LHCN-M2 (cell line): ENCODE data around the gene KCNK5. TPM values are rescaled to one million over a fixed set of nuclear protein-coding genes. Genes with fewer than 3 reads are reported as not detected.

Source experiments
- total RNA-seq: library from RNA; depleted of rRNA; stranded (reverse); fragments of >200 nt; gene quantifications from 2 replicates; pipeline ENCODE4 v1.2.3, GENCODE V29; 2014; rRNA removed

KCNK5 gene
- total RNA-seq, 1 experiment from 2014 or later, result not detected

Other genes with a start within 250 kb of the KCNK5 start
- not detected in 2 replicates for gene GLP1R, start 180.7 kb downstream of the KCNK5 start, total RNA-seq
- gene SAYSD1, start 114.3 kb downstream of the KCNK5 start, total RNA-seq, result 13.9 and 15.8 TPM in 2 replicates
- not detected in 2 replicates for gene KCNK17, start 84.9 kb upstream of the KCNK5 start, total RNA-seq
- gene KCNK16, start 93.2 kb upstream of the KCNK5 start, total RNA-seq, result not detected in 2 replicates